ENCODE results near the gene ATP5F1D. TPM values are rescaled to one million over a fixed set of nuclear protein-coding genes. Genes with fewer than 3 reads are reported as not detected.
A peak's percentile ranks its signal among the peaks of the same experiment; 100 is the strongest.

The ATP5F1D gene
- total and polyA plus RNA-seq, 2 of the 8 experiments (the other 6 are each of a cell fraction or from before 2014, with no cell fraction given) = 174 to 249 TPM

DNA sequence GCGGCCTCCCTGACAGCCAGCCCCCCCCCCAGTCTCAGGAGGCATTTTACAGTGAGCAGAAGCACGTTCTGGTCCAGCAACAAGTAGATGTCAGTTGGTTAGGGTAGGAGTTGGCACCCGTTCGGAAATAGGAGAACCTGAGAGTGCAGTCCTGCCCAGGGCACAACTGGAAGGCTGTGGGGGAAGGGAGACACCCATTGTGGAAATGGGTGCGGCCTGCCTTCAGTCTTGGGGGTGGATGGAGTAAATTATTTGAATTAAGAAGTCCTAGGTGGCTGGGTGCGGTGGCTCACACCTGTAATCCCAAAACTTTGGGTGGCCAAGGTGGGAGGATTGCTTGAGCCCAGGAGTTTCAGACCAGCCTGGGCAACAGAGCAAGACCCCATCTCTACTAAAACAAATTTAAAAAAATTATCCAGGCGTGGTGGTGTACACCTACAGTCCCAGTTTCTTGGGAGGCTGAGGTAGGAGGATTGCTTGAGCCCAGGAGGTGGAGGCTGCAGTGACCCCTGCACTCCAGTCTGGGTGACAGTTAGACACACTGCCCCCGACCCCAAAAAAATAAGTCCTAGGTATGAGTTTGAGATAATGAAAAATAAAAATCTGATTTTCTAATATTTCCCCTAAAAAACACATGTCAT, 28.8 kb downstream of the ATP5F1D start:
- Histone ChIP-seq H3K4ac (replicated peaks; ENCODE audit: insufficient read length, low read depth, low read length) (peak overlapping the region; percentile 48), H4K91ac (replicated peaks; ENCODE audit: insufficient read length, low read length) (peak overlapping the region; percentile 96), H3K18ac (ENCODE audit: extremely low read depth, low read length) (no peak overlapping the region), H3K36me3 (ENCODE audit: control insufficient read depth in 2 of 4, insufficient read depth in 4 of 4, low read length in 3 of 4) (peaks cover 33 to 46% (median 41%) of the 10 kb centered on the region in 4 experiments), H3K27me3 (replicated peaks in 1 of 4; ENCODE audit: control insufficient read depth in 3 of 4, extremely low read depth in 1 of 4, insufficient read depth in 3 of 4, low read length in 3 of 4) (peaks cover 0 to 10% (median 5%) of the 10 kb centered on the region in 4 experiments; a peak in 4 of 7 replicates), H3K9me3 (ENCODE audit: insufficient read depth in 2 of 2, low read depth in 1 of 2, low read length in 1 of 2) (no peaks in the 10 kb centered on the region), H2BK15ac (ENCODE audit: low read length) (no peak overlapping the region), H2AK5ac (ENCODE audit: low read depth, low read length) (no peak overlapping the region; the same call in 1 of the 2 replicates), H2BK5ac (ENCODE audit: low read depth, low read length) (peak overlapping the region; percentile 72), H4K20me1 (replicated peaks in 1 of 2; ENCODE audit: control insufficient read depth in 1 of 2, insufficient read depth in 2 of 2, low read length in 2 of 2) (peaks cover 7 to 25% of the 10 kb centered on the region in 2 experiments), H3K9ac (replicated peaks in 1 of 4; ENCODE audit: extremely low read depth in 1 of 4, low read depth in 3 of 4, low read length in 3 of 4) (peak overlapping the region in 3 of 4 experiments; percentile 91 to 97 (median 97); a peak in 6 of 7 replicates), H3K27ac (ENCODE audit: low read depth, low read length) (peak overlapping the region; percentile 98), H3K4me1 (replicated peaks in 1 of 4; ENCODE audit: control insufficient read depth in 3 of 4, insufficient read depth in 4 of 4, low read length in 3 of 4) (peaks cover 4 to 49% (median 35%) of the 10 kb centered on the region in 4 experiments), H3K79me2 (ENCODE audit: control insufficient read depth in 1 of 2, insufficient read depth in 2 of 2, low read length in 2 of 2) (peaks cover 5 to 32% of the 10 kb centered on the region in 2 experiments), H3K4me2 (ENCODE audit: insufficient read depth in 1 of 2, low read depth in 2 of 2, low read length in 2 of 2) (peak overlapping the region; percentile 83 to 99), H2AFZ (ENCODE audit: low read length) (no peak overlapping the region), H3K79me1 (ENCODE audit: low read depth, low read length) (peaks cover 17% of the 10 kb centered on the region), H3K23me2 (ENCODE audit: low read depth, low read length) (peaks cover 23% of the 10 kb centered on the region; the same call in 1 of the 2 replicates), H3K56ac (replicated peaks; ENCODE audit: insufficient read length, low read depth, low read length) (no peak overlapping the region), H2BK20ac (ENCODE audit: low read length) (no peak overlapping the region), H3K23ac (ENCODE audit: insufficient read length) (no peak overlapping the region), H2BK12ac (ENCODE audit: low read depth, low read length) (no peak overlapping the region), H3K14ac (ENCODE audit: insufficient read length) (no peak overlapping the region), H4K5ac (ENCODE audit: insufficient read length, low read depth, low read length) (peak overlapping the region; percentile 0), H3K4me3 (ENCODE audit: extremely low read depth in 1 of 4, insufficient read depth in 2 of 4, low read depth in 3 of 4, low read length in 4 of 4) (peak overlapping the region; percentile 74 to 95 (median 90)), H4K8ac (ENCODE audit: extremely low read depth, insufficient read depth, low read length) (peak overlapping the region; percentile 99; the same call in 1 of the 2 replicates), H2BK120ac (replicated peaks; ENCODE audit: low read depth, low read length) (no peak overlapping the region)
- no peak for FAIRE-seq
- no peak for DNase-seq (ENCODE audit: low read depth in 1 of 2, low spot score in 2 of 2)
- ChIA-PET CTCF (ENCODE audit: partially characterized antibody) (interaction anchor here (15.9 kb wide), 1 partner anchor 27 kb away, joined by 212 read pairs; the partner anchor contains the start of gene ATP5F1D), POLR2A (ENCODE audit: partially characterized antibody) (interaction anchor here (1.3 to 19.4 kb wide), 15 partner anchors 6 to 244 kb away, joined by 3 to 456 read pairs (median 9); partner anchors contain the start of genes CIRBP, CNN2, EFNA2 and FAM174C)
- no peak for TF ChIP-seq GTF2F1 (IDR thresholded peaks at IDR 0.05; ENCODE audit: borderline replicate concordance, low read depth, low read length)
- TF ChIP-seq, protein P1, sequence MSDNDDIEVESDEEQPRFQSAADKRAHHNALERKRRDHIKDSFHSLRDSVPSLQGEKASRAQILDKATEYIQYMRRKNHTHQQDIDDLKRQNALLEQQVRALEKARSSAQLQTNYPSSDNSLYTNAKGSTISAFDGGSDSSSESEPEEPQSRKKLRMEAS (IDR thresholded peaks at IDR 0.05) = no peak
- no peak for TF ChIP-seq TBP (IDR thresholded peaks at IDR 0.05; ENCODE audit: low read depth, low read length)
- no peak for TF ChIP-seq TAF1 (IDR thresholded peaks at IDR 0.05; ENCODE audit: low read depth, low read length)
- 0 out of 2 replicates have a peak, but pooled peaks have one; percentile 4 for TF ChIP-seq POLR2AphosphoS5 (IDR thresholded peaks at IDR 0.05; ENCODE audit: low read depth, low read length)
- 0 out of 4 replicates have a peak, but pooled peaks of 1 of the 2 experiments have one; percentile 7 for TF ChIP-seq SIN3A (conservative IDR thresholded peaks at IDR 0.05 in 1 of 2, IDR thresholded peaks at IDR 0.05 in 1 of 2; ENCODE audit: low read depth in 1 of 2, low read length in 2 of 2)
- 0 out of 2 replicates have a peak, but pooled peaks have one; percentile 8 for TF ChIP-seq CREB1 (IDR thresholded peaks at IDR 0.05)
- no peak for TF ChIP-seq CHD1 (IDR thresholded peaks at IDR 0.05; ENCODE audit: low read depth, low read length)
- no peak for TF ChIP-seq RNF2 (IDR thresholded peaks at IDR 0.05; ENCODE audit: borderline replicate concordance, low read depth, low read length, missing control alignments, poor library complexity, severe bottlenecking)
- no peak for TF ChIP-seq POLR2A (IDR thresholded peaks at IDR 0.05; ENCODE audit: control extremely low read depth in 1 of 2, low read depth in 2 of 2, low read length in 2 of 2)
- 67% methylated on average over 8 of the region's 8 CpGs; no CpG with 5 or more reads in 1 of the 2 experiments for WGBS, 2 experiments (ENCODE audit: extremely low coverage in 1 of 2, insufficient coverage in 1 of 2, insufficient read length in 1 of 2, insufficient replicate concordance in 2 of 2, low coverage in 1 of 2, low lambda C conversion rate in 2 of 2, missing lambda C conversion rate in 1 of 2)

Measured in H1 (cell line).